Limb (tissue), 2 donors: ENCODE measurements around the gene CCDC197.

Source experiments
- DNase-seq, 2 donors: peaks; one replicate each; pipeline ENCODE4 v3.0.0-alpha.2; 2016; ENCODE audit errors: extremely low spot score in 2 of 2

CCDC197 gene

GRCh38 chr14:93961620-93962019 lies 35.5 kb upstream of the CCDC197 start:
- DNase-seq, result no peak

GRCh38 chr14:93962701-93963601 lies 34.1 kb upstream of the CCDC197 start:
- DNase-seq, result no peak

- no peak for DNase-seq
These were observed 33.4 kb upstream of the CCDC197 start for GRCh38 chr14:93963692-93964091.

- DNase-seq, result no peak
These were observed 32.8 kb upstream of the CCDC197 start for GRCh38 chr14:93964281-93964680.

- DNase-seq, result no peak
These were observed 32.2 kb upstream of the CCDC197 start for GRCh38 chr14:93964820-93965286.

GRCh38 chr14:93965287-93965821 lies 31.7 kb upstream of the CCDC197 start:
- DNase-seq, result no peak

- no peak for DNase-seq
These were observed 31.1 kb upstream of the CCDC197 start for GRCh38 chr14:93965946-93966474.

GRCh38 chr14:93967637-93968250 lies 29.4 kb upstream of the CCDC197 start:
- DNase-seq, result no peak

GRCh38 chr14:93969082-93969828 lies 27.8 kb upstream of the CCDC197 start:
- DNase-seq, result no peak

GRCh38 chr14:93970585-93970964 lies 26.5 kb upstream of the CCDC197 start:
- DNase-seq, result no peak

- no peak for DNase-seq
These were observed 26.0 kb upstream of the CCDC197 start for GRCh38 chr14:93970965-93971634.

- no peak for DNase-seq
These were observed 25.5 kb upstream of the CCDC197 start for GRCh38 chr14:93971635-93972027.

- no peak for DNase-seq
These were observed 24.4 kb upstream of the CCDC197 start for GRCh38 chr14:93972618-93973205.

GRCh38 chr14:93973607-93974006 lies 23.5 kb upstream of the CCDC197 start:
- no peak for DNase-seq

GRCh38 chr14:93974299-93974698 lies 22.8 kb upstream of the CCDC197 start:
- no peak for DNase-seq

- no peak for DNase-seq
These were observed 22.3 kb upstream of the CCDC197 start for GRCh38 chr14:93974833-93975232.

- DNase-seq, result no peak
These were observed 21.2 kb upstream of the CCDC197 start for GRCh38 chr14:93975791-93976476.

GRCh38 chr14:93976477-93977057 lies 20.5 kb upstream of the CCDC197 start, which contains the start of gene ASB2:
TSS of gene ASB2 (minus strand) at chr14:93976570. CDS start at chr14:93964539, 12,031 bp downstream.
- no peak for DNase-seq

- DNase-seq, result no peak
These were observed 19.9 kb upstream of the CCDC197 start for GRCh38 chr14:93977171-93977570.
